Epithelial cell of proximal tubule (primary cell): ENCODE measurements around the gene RBM45. TPM values are rescaled to one million over a fixed set of nuclear protein-coding genes. Genes with fewer than 3 reads are reported as not detected.

Experiments
- DNase-seq: peaks from one replicate; pipeline ENCODE4 v3.0.0-alpha.2; 2011; ENCODE audit warnings: low read depth
- H3K4me3 ChIP-seq: 2 replicates; pipeline ENCODE4 v1.5.1; 2011; ENCODE audit warnings: low read depth, mild to moderate bottlenecking, low read length
- total RNA-seq: library from RNA; depleted of rRNA; stranded (reverse); fragments of >200 nt; gene quantifications from 2 replicates; pipeline ENCODE4 v1.2.3, GENCODE V29; 2015
- TF ChIP-seq, protein P1 (sequence below): conservative IDR thresholded peaks from 2 replicates; pipeline ENCODE4 v1.5.1; 2012; ENCODE audit warnings: low read depth, mild to moderate bottlenecking, low read length

RBM45 gene
- total RNA-seq, 1 donor from 2014 or later: 10.2 TPM

DNA sequence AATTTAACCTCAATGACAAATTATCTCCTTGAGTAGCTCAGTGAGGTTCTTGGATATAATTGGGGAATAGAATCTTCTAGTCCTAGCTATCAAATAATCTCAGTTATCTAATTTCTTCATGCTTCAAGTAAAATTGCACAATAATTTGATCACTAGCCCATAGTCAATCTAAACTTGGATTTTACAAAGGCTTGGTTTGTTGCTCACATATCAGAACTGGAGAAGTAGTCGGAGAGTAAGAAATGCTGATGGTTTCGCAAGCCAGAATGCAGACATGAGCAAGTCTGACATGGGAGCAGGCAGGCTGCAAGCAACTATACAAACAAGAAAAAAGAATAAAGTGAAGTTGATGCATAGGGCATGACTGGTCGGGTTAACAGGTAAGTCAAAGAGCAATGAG, 28.0 kb upstream of the RBM45 start:
- DNase-seq: no peak
- TF ChIP-seq, protein P1, sequence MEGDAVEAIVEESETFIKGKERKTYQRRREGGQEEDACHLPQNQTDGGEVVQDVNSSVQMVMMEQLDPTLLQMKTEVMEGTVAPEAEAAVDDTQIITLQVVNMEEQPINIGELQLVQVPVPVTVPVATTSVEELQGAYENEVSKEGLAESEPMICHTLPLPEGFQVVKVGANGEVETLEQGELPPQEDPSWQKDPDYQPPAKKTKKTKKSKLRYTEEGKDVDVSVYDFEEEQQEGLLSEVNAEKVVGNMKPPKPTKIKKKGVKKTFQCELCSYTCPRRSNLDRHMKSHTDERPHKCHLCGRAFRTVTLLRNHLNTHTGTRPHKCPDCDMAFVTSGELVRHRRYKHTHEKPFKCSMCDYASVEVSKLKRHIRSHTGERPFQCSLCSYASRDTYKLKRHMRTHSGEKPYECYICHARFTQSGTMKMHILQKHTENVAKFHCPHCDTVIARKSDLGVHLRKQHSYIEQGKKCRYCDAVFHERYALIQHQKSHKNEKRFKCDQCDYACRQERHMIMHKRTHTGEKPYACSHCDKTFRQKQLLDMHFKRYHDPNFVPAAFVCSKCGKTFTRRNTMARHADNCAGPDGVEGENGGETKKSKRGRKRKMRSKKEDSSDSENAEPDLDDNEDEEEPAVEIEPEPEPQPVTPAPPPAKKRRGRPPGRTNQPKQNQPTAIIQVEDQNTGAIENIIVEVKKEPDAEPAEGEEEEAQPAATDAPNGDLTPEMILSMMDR: no peak
- no peak overlapping the region for H3K4me3 ChIP-seq

DNA sequence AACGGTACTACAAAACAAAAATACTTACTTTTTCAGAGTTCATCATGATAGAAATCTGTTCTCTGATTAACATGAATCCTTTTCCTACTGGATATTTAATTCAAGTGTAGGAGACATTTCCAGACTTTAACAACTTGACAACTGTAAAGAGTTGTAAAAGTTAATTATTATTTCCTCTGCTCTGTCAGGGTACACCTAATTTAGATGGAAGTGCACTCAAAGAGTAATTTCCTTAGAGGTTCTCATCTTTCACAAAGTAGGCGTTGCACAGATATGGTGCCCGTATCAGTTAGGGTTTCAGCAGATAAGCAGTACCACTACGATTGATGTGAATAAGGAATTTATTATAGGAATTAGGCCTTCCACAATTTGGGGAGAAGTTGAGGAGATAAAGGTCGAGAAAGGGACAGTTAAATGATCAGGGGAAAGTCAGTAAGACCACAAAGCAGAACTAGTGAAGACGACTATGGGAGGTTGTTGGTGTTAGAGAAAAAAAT, 23.4 kb upstream of the RBM45 start:
- H3K4me3 ChIP-seq: no peak overlapping the region
- TF ChIP-seq, protein P1: no peak
- no peak for DNase-seq

DNA sequence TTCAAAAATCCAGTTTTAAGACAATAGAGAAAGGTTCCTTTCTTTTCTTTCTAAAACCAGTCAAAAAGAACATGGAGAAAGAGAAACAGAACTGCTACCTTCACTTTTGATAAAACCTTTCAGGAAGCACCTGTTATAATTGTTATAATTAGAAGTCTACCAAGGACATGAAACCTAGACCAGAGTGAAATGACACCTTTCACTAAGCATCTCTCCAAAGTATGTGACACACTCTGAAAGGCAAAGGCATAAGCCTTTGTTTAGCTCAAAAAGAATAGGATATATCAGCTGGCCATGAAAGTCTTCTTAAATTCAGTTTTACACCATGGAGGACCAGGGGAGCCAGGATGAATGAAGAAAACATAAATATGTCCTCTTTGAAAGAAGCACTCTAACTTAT, 18.8 kb upstream of the RBM45 start:
- no peak for DNase-seq
- H3K4me3 ChIP-seq: no peak overlapping the region
- TF ChIP-seq, protein P1: no peak

DNA sequence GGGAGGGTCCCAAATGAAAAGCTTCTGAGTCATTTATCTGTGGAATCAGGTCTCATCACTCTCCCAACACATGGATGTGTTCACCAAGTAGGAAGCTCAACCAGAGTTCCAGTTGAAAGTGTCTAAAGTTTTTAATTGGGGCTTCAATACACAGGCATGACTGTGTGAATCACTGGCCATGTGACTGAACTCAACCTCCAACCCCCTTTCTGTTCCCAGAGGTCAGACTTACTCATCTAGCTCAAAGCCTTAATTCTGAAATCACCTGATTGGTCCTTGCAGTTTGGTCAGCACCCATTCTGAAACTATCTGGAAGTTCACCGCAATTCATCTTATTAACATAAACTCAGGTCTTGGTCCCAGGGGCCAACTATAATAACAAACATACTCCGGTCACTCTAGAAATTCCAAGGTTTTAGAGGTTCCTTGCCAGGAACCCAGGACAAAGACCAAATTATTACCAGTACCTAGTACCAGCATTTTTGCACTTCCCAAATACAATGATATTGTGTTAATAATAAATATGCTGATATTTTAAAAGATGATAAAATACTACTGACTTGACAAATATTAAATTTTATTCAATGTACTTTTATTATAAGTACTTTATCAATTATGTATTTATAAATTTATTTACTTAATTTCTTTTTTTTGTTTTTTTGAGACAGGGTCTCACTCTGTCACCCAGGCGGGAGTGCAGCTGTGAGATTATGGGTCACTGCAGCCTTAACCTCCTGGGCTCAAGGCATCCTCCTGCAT, 10.7 kb upstream of the RBM45 start:
- DNase-seq: peak; percentile 64
- H3K4me3 ChIP-seq: no peak overlapping the region
- TF ChIP-seq, protein P1: no peak

DNA sequence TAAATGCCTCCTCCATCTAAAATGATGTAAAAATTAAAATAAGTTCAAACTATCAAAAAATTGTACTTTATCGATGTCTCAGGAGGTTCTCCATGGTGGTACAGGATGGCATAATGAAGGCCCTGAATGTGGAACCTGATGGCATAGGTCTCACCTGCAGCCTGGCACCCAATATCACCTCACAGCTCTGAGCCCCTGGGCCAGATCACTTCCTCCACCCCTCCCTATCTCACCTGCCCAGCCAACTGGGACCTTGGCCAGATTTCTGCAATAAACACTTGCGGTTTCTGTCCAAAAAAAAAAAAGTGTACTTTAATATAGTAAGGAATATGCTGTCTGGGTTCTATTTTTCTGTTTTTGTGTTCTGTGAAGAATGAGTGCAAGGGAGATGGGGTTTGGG, 6.7 kb upstream of the RBM45 start:
- H3K4me3 ChIP-seq: no peak overlapping the region
- no peak for DNase-seq
- TF ChIP-seq, protein P1: no peak

DNA sequence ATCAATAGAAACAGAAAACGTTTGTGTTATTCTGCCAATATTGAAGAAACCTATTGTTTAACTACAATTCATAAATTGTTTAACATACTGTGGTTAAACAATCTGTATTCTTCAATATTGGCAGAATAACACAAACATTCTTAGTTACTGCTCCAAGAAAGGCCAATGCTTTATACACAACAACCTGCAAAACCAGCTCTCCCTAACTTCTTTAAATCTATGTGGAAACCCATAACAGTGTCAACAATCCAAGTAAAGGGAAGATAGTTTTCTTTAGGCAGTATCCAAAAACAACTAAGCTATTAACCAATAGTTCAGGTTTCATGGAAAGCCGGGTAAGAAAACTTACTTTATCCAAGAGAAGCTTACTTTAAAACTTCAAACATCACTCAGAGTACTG, 6.2 kb upstream of the RBM45 start:
- H3K4me3 ChIP-seq: no peak overlapping the region
- DNase-seq: no peak
- TF ChIP-seq, protein P1: no peak

DNA sequence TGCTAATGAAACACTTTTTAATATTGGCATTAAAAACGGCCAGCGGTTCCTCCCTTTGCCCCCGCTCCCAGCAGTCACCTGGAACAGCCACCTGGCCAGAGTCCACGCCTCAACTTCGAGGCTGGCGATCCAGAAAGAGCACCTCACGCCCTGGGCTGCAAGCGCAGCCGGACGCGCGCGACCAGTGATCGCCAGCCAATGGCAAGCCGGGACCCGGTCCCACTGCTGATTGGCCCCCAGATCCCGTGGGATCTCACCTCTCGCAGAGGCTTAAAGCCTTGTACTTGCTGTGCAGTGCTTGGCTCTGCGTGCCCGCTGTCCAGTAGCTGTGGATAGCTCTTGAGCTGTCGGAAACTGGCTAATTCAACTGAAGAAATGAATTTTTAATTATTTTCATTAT, 4.1 kb upstream of the RBM45 start:
- TF ChIP-seq, protein P1: no peak
- DNase-seq: no peak
- H3K4me3 ChIP-seq: no peak overlapping the region
